ENCODE measurements around the gene DNAH8.

The DNAH8 gene

GRCh38 chr6:39009476-39009875 is 294.4 kb downstream of the DNAH8 start:
- no peak overlapping the region for H3K4me3 ChIP-seq (ENCODE audit: low read depth in 1 of 2, low read length in 1 of 2)
- H3K27ac ChIP-seq = no peak overlapping the region
- no peak for TF ChIP-seq CTCF (IDR thresholded peaks at IDR 0.05)
- H3K9me3 ChIP-seq = no peaks in the 10 kb centered on the region
- no peaks in the 10 kb centered on the region for H3K36me3 ChIP-seq
- no peaks in the 10 kb centered on the region for H3K4me1 ChIP-seq (ENCODE audit: control insufficient read depth in 1 of 2, insufficient read depth in 1 of 2, low read depth in 1 of 2, low read length in 1 of 2)
- peaks cover 93% of the 10 kb centered on the region for H3K27me3 ChIP-seq

DNA sequence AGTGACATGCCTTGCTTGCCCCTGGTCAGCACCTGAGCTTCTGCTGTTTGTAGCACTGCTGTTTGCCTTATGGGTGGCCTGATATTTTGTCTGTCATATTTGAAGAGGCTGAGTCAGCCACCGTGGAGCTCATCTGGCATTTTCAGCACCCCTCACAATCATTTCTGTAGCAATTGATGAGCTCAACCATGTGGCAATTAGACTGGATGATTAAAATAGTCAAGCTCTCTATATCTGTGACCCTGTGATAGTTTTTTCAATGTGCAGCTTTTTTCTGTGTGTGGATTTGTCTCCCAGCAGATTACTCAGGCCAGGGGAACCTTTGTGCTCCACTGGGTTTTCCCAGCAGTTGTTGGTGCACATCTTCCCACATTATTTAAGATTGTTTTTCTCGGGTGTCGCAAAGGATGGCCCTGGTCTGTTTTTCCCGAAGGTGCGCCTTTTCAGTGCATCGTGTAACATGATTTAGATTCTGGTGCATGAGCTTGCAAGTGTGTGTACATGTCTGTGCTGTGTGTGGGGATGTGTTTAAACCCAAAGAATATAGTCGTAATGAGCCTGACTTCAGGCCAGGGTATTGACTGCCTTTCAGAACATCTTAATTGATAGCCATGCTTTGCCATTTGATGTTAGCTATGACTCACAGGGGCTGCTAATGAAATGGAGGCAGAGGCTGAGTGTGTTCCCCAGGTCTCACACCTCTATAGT is 301.9 kb downstream of the DNAH8 start:
- no peak overlapping the region for H3K27ac ChIP-seq
- no peak for TF ChIP-seq CTCF (IDR thresholded peaks at IDR 0.05)
- H3K9me3 ChIP-seq = no peaks in the 10 kb centered on the region
- peaks cover 32% of the 10 kb centered on the region for H3K27me3 ChIP-seq
- H3K4me1 ChIP-seq (ENCODE audit: control insufficient read depth in 1 of 2, insufficient read depth in 1 of 2, low read depth in 1 of 2, low read length in 1 of 2) = no peaks in the 10 kb centered on the region
- H3K36me3 ChIP-seq = no peaks in the 10 kb centered on the region
- H3K4me3 ChIP-seq (ENCODE audit: low read depth in 1 of 2, low read length in 1 of 2) = no peak overlapping the region

- H3K4me1 ChIP-seq (ENCODE audit: control insufficient read depth in 1 of 2, insufficient read depth in 1 of 2, low read depth in 1 of 2, low read length in 1 of 2) = no peaks in the 10 kb centered on the region
- TF ChIP-seq CTCF (IDR thresholded peaks at IDR 0.05) = no peak
- no peak overlapping the region for H3K27ac ChIP-seq
- H3K9me3 ChIP-seq = no peaks in the 10 kb centered on the region
- no peaks in the 10 kb centered on the region for H3K36me3 ChIP-seq
- H3K27me3 ChIP-seq = peaks cover 27% of the 10 kb centered on the region
- H3K4me3 ChIP-seq (ENCODE audit: low read depth in 1 of 2, low read length in 1 of 2) = no peak overlapping the region
Measured at GRCh38 chr6:39017547-39017880, 302.4 kb downstream of the DNAH8 start.

- no peaks in the 10 kb centered on the region for H3K36me3 ChIP-seq
- H3K27me3 ChIP-seq = peaks cover 24% of the 10 kb centered on the region
- H3K27ac ChIP-seq = no peak overlapping the region
- H3K4me1 ChIP-seq (ENCODE audit: control insufficient read depth in 1 of 2, insufficient read depth in 1 of 2, low read depth in 1 of 2, low read length in 1 of 2) = no peaks in the 10 kb centered on the region
- no peak overlapping the region for H3K4me3 ChIP-seq (ENCODE audit: low read depth in 1 of 2, low read length in 1 of 2)
- no peak for TF ChIP-seq CTCF (IDR thresholded peaks at IDR 0.05)
- no peaks in the 10 kb centered on the region for H3K9me3 ChIP-seq
Measured at GRCh38 chr6:39018103-39018502, 303.0 kb downstream of the DNAH8 start.

GRCh38 chr6:39020136-39020535 is 305.0 kb downstream of the DNAH8 start:
- no peaks in the 10 kb centered on the region for H3K4me1 ChIP-seq (ENCODE audit: control insufficient read depth in 1 of 2, insufficient read depth in 1 of 2, low read depth in 1 of 2, low read length in 1 of 2)
- H3K4me3 ChIP-seq (ENCODE audit: low read depth in 1 of 2, low read length in 1 of 2) = no peak overlapping the region
- H3K27me3 ChIP-seq = peaks cover 15% of the 10 kb centered on the region
- H3K36me3 ChIP-seq = no peaks in the 10 kb centered on the region
- no peak for TF ChIP-seq CTCF (IDR thresholded peaks at IDR 0.05)
- no peaks in the 10 kb centered on the region for H3K9me3 ChIP-seq
- H3K27ac ChIP-seq = no peak overlapping the region
